Epithelial cell of esophagus (primary cell): ENCODE data around the gene KIAA1217.

Source experiments
- DNase-seq: peaks from one replicate; pipeline ENCODE4 v3.0.0; 2010; ENCODE audit warnings: low read depth
- H3K4me3 ChIP-seq: 2 replicates; pipeline ENCODE4 v1.5.1; 2011; ENCODE audit warnings: mild to moderate bottlenecking, low read length, control low read depth
- TF ChIP-seq, protein P1 (sequence below): IDR thresholded peaks from 2 replicates; pipeline ENCODE4 v1.5.1; 2011; ENCODE audit warnings: low read depth, mild to moderate bottlenecking, low read length, control low read depth, inconsistent platforms; ENCODE audit not compliant: insufficient read depth; ENCODE audit errors: missing control alignments

Gene KIAA1217

DNA sequence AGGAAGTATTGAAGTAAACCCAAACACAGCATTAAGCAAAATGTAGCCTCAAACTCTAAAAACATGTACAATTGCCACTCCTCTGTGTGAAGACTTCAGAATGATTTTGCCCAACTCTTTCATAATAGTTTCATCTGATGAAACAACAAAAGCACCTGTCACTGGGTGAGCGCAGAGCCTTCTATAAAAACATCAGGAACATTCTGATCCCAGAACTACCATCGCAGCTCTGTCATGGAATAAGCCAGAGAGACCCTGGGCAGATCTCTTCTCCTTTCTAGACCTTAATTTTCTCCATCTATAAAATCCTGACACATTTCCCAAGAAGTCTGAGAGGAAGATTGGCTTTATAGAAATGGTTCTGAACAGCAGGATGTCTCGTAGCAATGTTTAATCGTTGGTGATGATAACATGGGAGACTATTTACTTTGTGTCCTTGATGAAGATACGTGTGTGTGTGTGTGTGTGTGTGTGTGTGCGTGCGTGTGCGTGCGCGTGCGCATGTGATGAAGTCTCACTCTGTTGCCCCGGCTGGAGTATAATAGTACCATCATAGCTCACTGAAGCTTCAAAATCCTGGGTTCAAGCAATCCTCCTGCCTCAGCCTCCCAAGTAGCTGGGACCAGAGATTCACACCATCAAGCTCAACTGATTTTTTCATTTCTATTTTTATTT is 198.0 kb downstream of the KIAA1217 start:
- DNase-seq, result no peak
- H3K4me3 ChIP-seq, result no peak overlapping the region
- TF ChIP-seq, protein P1, sequence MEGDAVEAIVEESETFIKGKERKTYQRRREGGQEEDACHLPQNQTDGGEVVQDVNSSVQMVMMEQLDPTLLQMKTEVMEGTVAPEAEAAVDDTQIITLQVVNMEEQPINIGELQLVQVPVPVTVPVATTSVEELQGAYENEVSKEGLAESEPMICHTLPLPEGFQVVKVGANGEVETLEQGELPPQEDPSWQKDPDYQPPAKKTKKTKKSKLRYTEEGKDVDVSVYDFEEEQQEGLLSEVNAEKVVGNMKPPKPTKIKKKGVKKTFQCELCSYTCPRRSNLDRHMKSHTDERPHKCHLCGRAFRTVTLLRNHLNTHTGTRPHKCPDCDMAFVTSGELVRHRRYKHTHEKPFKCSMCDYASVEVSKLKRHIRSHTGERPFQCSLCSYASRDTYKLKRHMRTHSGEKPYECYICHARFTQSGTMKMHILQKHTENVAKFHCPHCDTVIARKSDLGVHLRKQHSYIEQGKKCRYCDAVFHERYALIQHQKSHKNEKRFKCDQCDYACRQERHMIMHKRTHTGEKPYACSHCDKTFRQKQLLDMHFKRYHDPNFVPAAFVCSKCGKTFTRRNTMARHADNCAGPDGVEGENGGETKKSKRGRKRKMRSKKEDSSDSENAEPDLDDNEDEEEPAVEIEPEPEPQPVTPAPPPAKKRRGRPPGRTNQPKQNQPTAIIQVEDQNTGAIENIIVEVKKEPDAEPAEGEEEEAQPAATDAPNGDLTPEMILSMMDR, result no peak

DNA sequence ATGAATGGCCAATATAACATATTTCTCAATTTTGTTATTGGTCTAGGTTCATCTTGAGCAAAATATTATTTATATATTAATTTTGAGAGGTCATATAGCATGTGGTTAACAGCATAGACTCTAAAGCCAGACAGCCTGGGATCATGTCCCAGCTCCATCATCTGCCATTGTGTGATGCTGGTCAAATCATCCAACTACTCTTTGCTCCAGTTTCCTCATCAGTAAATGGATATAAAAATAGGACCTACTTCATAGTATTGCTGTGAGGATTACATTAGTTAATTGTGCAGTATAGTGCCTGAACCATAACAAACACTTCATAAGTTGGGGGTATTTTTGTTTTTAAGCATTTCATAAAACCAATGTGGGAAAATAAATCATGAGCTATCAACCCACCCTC is 199.0 kb downstream of the KIAA1217 start:
- TF ChIP-seq, protein P1, result no peak
- H3K4me3 ChIP-seq, result no peak overlapping the region
- no peak for DNase-seq

DNA sequence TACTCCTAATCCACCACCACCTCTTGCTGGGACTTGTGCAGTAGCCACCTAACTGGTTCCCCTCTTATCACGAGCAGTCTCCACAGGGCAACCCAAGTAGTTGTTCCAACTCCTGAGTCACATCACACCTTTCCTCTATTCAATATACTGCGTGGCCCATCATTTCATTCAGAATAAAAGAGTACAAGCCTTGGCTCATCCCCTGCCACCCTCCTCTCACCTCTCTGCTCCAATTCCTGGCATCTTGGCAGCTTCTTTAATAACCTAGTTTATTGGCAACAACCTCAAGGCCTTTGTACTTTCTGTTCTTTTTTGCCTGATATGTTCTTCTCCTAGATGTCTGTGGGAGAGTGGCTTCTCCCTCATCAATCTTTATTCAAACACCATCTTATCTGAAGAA is 199.4 kb downstream of the KIAA1217 start:
- TF ChIP-seq, protein P1, result no peak
- no peak for DNase-seq
- H3K4me3 ChIP-seq, result no peak overlapping the region

DNA sequence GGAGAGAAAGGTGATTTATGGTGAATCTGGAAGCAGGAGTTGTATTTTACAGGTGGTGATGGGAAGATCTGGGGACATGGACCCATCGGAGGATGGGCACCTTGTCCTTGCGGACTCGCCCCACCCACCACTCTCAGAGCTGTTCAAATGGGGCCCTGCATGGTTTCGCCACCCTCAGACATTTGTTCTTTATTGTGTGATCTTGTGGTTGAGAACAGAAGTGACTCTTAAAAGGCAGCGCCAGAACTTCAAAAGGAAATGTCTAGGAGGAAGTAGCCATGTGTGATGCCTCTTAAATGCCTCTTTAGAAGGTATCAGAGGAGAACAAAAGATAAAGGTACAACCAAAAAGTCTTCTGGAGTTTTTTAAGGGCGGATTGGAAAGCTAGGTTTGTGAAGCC is 205.7 kb downstream of the KIAA1217 start:
- H3K4me3 ChIP-seq, result no peak overlapping the region
- TF ChIP-seq, protein P1, result no peak
- DNase-seq, result no peak

DNA sequence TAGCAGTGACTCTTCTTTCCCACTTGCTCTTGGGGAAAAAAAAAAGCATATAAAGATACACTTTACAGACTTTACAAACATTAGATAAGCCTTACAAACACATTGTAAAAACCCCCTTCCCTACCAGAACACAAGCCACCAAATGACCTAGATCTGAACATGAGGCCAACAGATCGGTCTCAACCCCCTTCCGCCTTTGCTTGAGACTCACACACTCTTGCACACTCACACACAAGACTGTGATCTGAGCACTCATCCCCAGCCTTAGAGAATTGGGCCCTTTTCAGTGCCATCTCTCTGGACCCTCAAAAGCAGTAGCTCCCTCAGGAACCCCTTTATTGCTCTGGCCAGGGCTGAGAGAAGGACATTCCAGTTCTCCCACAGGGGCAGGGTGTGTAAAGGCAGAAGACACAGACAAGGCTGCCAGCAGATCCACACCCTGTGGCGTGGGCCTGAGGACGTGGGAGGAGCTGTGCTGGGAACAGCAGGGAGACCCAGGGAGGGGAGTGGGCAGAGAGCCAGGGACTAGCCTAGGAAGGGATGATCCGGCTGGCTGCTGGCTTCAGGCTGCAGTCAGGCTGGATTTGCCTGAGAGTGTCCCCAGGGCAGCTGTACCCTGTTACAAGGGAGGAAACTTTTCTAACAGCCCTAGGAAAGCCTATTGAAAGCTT is 206.7 kb downstream of the KIAA1217 start:
- peak; percentile 62 for DNase-seq
- no peak overlapping the region for H3K4me3 ChIP-seq
- TF ChIP-seq, protein P1, result no peak

DNA sequence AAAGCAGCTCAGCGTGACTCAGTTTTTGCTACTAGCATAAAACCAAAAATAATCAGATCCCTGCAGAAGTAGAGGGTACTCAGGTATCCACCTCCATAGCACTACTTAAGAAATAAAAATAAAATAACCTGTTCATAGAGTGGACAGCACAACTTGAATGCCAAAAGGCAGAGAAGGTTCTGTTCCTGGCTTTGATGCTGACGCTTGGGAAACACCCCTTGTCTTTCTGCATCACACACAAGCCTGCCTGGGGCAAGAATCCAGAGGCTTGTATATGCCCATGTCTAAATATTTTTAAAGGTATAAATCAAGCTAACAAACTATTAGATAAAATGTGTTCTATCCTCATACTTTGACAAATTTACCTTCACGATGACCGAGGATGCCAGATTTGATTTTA is 207.3 kb downstream of the KIAA1217 start:
- H3K4me3 ChIP-seq, result no peak overlapping the region
- TF ChIP-seq, protein P1, result no peak
- DNase-seq, result no peak

DNA sequence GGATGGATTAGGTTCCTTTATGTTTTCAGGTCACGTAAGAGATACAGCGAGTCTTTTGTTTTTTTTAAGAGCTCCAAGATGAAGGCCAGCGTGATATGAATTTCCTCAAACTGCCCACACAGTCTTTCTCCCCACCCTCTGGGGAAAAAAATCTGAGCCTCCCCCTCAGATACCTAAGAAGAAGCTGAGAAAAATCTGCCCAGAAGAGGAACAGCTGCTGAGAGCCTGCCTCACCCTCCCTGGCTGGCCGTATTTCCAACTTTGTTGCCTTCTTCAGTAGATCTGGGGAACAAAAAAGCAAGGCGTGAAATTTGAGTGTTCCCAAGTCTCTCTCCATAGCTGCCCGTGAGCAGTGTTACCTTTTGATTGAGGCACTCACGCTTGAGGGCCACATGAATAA is 208.1 kb downstream of the KIAA1217 start:
- TF ChIP-seq, protein P1, result no peak
- DNase-seq, result no peak
- H3K4me3 ChIP-seq, result no peak overlapping the region
